Fibroblast of the aortic adventitia (primary cell): ENCODE results near the gene LINGO1. TPM values are rescaled to one million over a fixed set of nuclear protein-coding genes. Genes with fewer than 3 reads are reported as not detected.

Experiments
- DNase-seq: peaks from one replicate; pipeline ENCODE4 v3.0.0-alpha.2; 2010; ENCODE audit warnings: low read depth
- H3K4me3 ChIP-seq: 2 replicates; pipeline ENCODE4 v1.5.1; 2011; ENCODE audit warnings: low read depth, mild to moderate bottlenecking, control low read depth, low read length, moderate library complexity
- CTCF ChIP-seq: IDR thresholded peaks from 2 replicates; pipeline ENCODE4 v1.5.1; 2011; ENCODE audit warnings: mild to moderate bottlenecking, low read length, control low read depth, inconsistent platforms; ENCODE audit not compliant: insufficient read depth
- total RNA-seq: library from RNA; depleted of rRNA; stranded (reverse); fragments of >200 nt; gene quantifications from 2 replicates; pipeline ENCODE4 v1.2.3, GENCODE V29; 2012; ENCODE audit warnings: low replicate concordance

LINGO1 gene
- total RNA-seq, 1 donor, result not detected

DNA sequence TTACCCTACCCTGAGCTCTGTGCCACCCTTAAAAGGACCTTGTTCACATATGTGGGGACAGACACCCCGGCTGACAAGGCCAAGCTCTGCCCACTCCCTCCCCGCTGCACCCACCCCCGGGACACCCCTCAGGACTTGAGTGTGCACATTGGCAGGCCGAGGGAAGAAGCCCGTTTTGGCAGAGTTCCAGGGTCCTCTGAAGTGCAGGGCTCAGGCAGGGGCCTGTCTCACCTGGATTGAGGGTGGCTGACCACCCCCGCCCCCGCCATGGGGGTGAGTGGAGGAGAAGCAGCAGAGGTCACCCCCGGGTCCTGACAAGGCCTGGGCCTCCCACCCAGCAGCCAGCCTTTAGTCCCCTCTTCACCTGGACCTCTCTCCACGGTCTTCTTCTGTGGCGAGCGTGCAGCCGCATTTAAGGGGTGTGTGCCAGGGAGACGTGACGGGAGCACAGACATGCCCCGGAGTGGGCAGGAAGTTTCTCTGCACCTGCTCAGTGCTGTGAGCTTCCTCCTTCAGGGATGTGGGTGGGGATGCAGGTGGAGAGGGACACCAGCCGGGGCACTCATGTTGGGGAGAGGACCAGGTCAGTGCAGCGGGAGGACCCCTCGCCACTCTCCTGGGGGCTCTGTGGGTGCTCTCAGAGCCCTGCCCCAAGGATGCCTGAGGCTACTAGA lies 50.7 kb downstream of the LINGO1 start:
- H3K4me3 ChIP-seq, result no peak overlapping the region
- DNase-seq, result no peak
- TF ChIP-seq CTCF, result no peak

- no peak for TF ChIP-seq CTCF
- DNase-seq, result no peak
- H3K4me3 ChIP-seq, result no peak overlapping the region
These were observed 51.6 kb downstream of the LINGO1 start for GRCh38 chr15:77580996-77581682.

- DNase-seq, result no peak
- H3K4me3 ChIP-seq, result no peak overlapping the region
- no peak for TF ChIP-seq CTCF
These were observed 53.1 kb downstream of the LINGO1 start for GRCh38 chr15:77579498-77580188.

- TF ChIP-seq CTCF, result no peak
- no peak overlapping the region for H3K4me3 ChIP-seq
- DNase-seq, result no peak
These were observed 53.9 kb downstream of the LINGO1 start for GRCh38 chr15:77578641-77579372.

- DNase-seq, result no peak
- no peak for TF ChIP-seq CTCF
These were observed 55.3 kb downstream of the LINGO1 start for GRCh38 chr15:77577366-77577950.

GRCh38 chr15:77576538-77576937 lies 56.2 kb downstream of the LINGO1 start:
- no peak for DNase-seq
- TF ChIP-seq CTCF, result no peak
- H3K4me3 ChIP-seq, result no peak overlapping the region

More at GRCh38 chr15:77577366-77577950, 55.3 kb downstream of the LINGO1 start:
- no peak overlapping the region for H3K4me3 ChIP-seq
